HG03342 (cell line): ENCODE results near the gene IFT57.
"Not testable (repeated sequence)": the region's sequence is repeated elsewhere in the genome, so short reads cannot be mapped to it uniquely, and the experiment has no call there.

Experiments
- ATAC-seq: cut with Tn5 transposase; IDR thresholded peaks from one replicate; pipeline ENCODE4 v1.9.1; 2021; ENCODE audit warnings: mild to moderate bottlenecking, moderate library complexity; ENCODE audit not compliant: unreplicated experiment

The IFT57 gene, protein sequence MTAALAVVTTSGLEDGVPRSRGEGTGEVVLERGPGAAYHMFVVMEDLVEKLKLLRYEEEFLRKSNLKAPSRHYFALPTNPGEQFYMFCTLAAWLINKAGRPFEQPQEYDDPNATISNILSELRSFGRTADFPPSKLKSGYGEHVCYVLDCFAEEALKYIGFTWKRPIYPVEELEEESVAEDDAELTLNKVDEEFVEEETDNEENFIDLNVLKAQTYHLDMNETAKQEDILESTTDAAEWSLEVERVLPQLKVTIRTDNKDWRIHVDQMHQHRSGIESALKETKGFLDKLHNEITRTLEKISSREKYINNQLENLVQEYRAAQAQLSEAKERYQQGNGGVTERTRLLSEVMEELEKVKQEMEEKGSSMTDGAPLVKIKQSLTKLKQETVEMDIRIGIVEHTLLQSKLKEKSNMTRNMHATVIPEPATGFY

DNA sequence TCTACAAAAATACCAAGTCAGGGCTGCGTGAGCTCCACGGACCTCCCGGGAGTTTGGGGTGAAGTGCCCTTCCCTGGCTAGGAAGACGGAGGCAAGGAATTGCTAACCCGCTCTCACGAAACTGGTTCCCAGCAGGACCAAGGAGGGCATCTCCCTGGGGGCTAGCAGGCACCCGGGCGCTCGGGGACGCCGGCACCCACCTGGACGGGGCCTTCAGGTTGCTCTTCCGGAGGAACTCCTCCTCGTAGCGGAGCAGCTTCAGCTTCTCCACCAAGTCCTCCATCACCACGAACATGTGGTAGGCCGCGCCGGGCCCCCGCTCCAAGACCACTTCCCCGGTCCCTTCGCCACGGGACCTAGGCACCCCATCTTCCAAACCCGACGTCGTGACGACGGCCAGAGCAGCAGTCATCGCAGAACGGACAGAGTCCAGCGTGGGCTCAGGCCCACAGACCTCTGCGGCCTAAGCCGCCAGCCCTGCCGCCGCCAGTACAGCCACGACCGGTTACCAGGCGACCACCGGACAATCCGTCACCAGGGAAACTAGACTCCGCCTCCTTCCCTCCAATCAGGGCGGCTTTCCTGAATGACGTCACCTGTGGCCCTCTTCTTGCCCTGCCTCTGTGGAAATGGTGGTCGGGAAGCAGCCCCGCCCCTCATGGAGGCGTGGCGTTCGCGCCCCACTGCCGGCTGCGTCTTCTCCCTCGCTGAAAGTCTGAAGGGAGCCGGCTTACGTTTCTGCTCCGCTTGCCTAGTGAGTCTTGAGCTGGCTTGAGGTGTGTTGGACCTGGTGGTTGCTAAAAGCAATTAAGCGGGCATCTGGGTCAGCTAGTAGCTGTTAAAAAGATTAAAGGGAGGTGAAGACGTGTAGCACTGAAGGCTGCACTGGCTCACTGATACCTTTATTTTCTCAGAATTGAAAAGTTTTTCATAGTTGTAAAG lies at the start of gene IFT57:
TSS of gene IFT57 (minus strand) at position 514 of the 942 bp plus-strand sequence. CDS start at position 412, 102 bp downstream.
- ATAC-seq = peak; percentile 94

DNA sequence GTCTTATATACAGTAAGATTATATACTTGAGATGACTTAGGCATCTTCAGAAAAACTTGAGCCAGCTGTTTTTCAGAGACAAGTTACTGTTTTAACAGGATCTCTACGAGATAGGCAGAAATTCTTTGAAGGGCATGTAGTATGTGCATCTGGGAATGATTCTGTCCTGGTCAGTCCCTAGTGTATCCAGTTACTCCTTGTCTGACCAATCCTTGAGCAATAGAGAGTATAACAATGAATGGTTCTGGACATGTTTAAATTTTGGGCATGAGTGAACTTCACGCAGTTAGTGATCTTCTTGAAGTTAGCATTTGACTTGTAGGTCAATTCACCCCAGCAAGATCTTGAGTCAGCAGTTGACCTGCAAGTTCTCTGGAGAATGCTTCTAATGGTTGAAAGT lies 49.4 kb upstream of the IFT57 start:
- ATAC-seq = no peak

DNA sequence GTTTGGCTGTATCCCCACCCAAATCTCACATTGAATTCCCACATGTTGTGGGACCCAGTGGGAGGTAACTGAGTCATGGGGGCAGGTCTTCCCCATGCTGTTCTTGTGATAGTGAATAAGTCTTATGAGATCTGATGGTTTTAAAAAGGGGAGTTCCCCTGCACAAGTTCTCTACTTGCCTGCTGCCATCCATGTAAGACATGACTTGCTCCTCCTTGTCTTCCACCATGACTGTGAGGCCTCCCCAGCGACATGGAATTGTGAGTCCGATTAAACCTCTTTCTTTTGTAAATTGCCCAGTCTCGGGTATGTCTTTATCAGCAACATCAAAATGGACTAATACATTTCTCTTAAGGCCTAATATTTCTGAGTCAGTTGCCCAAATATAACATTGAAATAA lies 46.0 kb upstream of the IFT57 start:
- not testable (repeated sequence) for ATAC-seq

DNA sequence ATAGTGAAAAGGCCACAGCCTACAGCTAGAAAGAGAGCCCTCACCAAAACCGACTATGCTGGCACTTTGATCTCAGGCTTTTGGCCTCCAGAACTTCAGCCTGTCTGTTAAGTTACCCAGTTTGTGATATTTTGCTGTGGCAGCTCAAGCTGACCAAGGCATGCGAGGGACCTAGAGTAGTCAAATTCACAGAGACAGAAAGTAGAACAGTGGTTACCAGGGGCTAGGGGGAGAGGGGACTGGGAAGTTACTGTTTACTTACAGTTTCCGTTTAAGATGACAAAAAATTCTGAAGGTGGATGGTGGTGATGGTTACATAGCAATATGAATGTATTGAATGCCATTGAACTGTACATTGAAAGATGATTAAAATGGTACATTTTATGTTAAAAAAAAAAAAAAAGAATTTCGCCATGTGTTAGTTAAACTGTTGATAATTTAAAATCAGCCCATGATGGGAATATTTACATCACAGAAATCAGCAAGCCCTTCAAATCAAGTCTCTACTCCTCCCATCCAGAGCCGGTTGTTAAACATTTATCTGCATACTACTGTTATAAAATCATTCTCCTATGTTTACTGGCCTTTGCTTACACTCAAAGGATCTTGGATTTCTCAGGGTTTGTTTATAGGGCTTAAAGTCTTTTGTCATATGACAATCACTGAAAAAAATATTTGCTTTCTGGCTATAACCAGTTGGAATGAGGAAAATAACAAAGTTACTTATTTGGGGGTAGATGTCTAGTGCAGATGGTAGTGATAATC lies 42.5 kb upstream of the IFT57 start:
- not testable (repeated sequence) for ATAC-seq

DNA sequence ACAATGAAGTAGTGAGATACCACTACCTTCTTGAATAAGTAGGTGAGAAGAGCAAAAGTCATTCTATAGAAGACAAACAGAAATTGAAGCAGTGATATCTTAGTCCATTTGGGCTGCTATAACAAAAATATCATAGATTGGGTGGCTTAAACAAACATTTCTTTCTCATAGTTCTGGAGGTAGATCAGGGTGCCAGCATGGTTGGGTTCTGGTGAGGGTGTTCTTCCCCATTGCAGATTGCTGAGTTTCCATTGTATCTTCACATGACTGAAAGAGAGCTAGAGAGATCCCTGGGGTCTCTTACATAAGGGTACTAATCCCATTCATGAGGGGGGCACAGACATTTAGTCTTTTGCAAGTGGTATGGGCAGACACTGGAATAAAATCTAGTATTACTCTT lies 32.9 kb upstream of the IFT57 start:
- no peak for ATAC-seq

DNA sequence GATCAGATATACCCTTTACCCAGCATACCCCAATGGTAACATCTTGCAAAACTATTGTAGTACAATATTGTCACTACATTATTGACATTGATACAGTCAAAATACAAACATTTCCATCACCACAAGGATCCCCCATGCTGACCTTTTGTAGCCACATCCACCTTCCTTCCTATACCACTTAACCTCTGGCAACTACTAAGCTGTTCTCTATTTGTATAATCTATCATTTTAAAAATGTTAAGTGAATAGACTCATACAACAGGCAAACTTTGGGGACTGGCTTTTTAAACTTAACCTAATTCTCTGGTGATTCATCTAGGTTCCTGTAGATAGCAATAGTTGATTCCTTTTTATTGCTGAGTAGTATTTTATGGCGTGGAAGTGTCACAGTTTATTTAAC lies 29.6 kb upstream of the IFT57 start:
- no peak for ATAC-seq

DNA sequence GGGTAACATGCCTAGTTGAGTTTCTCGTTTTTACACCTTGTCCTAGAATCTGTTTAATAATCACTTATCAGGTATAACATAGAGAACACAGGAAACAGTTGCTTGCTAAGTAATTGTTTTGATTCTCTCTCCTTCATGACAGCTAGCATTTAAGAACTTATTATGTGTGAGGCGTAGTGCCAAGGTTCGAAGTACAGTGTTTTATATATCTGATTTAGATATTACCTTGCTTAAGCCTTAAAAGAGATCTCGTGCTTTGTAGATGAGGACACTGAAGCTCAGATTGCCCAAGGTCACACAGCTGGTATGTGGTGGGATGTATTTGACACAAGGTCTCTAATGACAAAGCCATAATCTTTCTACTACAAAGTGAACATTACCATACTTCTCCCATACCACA lies 29.0 kb upstream of the IFT57 start:
- no peak for ATAC-seq

DNA sequence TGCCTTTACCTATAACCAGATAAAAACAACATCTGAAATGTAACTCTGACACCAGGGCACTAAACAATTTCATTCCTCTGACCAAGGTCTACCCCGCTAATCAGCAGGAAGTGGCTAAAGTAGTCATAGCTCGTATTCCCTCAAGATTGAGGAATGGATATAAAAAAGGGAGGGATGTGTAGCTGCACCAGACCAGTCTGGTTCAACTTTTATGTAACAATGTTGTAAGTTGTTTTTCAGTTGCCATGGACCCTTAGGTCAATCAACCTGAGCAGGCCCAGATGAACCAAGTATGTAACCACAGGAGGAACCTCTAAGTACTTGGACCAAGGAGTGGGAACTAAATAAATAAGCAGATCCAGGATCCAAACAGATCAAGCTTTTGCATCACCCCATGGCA lies 28.4 kb upstream of the IFT57 start:
- no peak for ATAC-seq

DNA sequence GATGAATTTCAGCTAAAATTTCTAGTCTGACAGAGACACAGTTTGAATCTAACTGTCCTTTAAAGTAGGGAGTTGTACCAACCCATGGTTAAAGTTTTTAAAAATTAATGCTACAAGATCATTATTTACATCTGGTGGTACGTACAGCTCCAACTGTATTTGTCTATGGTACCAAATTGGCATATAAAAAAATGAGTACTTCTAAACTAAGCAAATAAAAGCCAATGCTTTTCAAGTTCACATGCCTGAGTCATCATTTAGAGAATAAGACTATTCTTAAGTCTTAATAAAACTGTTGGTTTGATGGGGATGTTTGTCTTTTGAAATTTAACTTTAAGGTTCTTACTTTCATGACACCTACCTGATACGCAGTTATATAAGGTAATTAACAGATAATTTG lies 21.0 kb upstream of the IFT57 start:
- ATAC-seq = no peak

DNA sequence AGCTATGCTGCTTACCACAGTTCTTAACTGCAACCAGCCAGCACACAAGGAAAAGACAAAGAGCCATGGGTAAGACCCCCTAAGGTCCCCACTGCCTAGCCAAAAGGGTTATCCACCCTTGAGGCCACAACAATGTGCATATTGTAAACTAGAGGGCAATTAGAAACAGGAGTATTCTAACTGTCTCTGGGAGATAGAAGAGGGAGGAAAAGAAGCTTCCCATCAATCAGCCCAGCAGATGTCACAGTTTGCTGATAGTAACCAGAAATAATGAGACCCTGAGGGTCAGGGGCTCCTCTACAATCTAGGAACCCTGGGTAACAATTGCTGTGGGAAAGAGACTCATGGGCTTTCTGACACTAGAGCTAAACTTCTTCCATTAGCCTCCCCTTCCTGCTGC lies 20.6 kb upstream of the IFT57 start:
- ATAC-seq = no peak

DNA sequence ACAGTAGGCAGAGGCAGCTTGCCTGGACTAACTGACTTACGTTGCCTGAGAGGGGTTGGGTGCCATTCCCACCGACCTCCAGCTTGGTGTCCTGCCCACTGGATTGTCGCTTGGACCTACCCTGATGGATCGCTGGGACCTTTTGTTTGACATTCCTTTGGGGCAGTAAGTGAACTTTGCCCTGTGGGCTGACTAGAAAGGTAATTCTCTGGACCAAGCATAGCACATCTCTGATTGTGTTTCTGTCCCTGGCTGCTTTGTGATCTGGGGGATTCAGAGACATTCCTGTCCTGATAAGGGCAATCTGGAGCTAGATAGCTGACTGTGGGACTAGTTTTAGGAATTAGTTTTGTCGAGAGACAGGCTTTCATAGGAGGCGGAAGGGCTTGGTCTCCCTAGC lies 19.5 kb upstream of the IFT57 start:
- ATAC-seq = no peak

DNA sequence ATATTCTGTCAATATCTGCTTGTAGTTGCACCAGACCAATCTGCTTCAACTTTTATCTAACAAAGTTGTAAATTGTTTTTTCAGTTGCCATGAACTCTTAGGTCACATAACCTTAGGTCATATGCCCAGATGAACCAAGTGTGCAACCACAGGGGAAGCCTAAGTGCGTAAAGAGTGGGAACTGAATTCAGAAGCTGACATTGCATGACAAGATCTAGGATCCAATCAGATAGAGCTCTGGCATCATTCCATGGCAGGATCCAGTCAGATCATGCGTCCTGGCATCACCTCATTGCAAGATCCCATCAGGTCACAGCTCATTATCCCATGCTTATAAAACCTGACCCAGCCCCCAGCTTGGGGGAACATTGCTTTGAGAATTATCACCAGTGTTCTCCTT lies 18.9 kb upstream of the IFT57 start:
- no peak for ATAC-seq

DNA sequence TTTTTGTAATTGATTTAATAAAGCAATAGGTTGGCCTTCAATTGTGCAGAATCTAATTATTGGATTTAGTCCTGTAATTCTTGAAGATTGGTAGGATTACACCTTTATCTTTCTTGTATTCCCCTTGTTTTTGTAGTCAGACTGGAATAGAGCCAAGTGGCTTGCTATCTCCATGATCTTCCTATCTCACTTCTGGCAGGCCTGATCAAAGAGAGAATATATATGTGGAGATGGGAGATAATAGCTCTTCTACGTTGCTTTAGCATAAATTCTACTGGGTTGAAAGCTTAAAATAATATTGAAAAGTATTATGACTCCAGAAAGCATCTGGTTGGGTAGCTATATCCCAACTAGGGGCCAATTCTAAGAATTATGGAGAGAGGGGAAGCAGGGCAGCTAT lies 16.9 kb upstream of the IFT57 start:
- ATAC-seq = no peak

DNA sequence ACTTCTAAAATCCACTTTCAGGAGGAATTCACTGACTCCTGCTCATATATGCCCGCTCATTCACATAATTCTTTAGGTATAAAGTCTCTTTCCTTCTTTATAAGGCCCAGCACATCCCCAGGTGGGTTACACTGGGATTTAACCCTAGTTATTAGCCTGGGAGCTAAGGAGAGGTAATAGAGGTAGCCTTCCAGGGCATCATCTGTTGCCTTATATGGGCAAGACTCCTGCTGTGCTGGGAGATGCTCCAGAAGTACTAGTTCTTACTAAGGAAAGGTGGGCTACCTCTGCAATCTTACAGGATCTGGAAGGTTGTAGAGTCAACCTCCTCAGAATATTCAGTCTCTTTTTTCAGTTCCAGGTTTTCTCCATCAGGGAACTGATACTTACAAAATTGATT lies 13.1 kb upstream of the IFT57 start:
- ATAC-seq = no peak

DNA sequence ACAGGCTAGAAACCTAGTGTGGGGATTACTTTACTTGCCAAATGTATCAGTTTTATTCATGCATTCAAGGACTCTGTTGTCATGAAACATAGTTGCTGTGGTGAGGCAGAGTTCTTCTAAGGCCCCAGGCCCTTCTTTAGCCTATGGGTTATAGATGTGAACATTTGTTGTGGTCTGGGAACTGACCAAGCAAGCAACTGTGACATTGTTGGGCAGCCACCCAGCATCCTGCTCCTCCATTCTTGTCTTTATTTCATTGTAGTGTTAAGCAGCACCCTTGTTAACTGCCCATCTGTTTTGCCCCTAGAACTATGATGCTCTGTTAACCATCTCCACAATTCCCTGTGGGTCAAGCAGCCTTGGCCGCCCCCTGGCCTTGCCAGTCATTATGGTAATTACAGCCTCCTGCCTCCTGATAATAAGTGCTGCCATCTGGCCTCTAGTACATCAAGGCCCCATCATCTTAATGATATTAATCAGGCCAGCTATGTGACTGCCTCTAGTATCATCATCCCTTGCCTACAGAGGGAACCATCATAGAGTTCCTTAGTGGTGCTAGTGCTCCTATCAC lies 12.2 kb upstream of the IFT57 start:
- ATAC-seq = no peak

DNA sequence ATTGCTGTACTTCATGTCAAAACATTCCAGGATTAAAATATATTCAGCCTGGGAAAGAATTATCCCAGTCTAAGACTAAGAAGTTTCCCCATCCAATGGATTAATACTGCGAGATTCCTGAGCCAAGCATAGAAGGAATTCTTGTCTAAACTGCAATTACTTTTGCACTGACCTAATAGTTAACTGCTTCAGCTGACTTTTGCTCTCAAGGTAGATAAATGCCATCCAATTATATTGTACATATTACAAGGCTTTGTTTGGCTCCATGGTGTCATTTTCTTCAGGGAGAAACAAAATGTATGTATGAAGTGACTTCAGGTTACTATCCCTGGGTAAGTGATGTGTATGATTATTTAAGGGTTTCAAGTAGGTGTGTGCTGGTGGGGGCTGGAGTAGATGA lies 6.1 kb upstream of the IFT57 start:
- no peak for ATAC-seq

DNA sequence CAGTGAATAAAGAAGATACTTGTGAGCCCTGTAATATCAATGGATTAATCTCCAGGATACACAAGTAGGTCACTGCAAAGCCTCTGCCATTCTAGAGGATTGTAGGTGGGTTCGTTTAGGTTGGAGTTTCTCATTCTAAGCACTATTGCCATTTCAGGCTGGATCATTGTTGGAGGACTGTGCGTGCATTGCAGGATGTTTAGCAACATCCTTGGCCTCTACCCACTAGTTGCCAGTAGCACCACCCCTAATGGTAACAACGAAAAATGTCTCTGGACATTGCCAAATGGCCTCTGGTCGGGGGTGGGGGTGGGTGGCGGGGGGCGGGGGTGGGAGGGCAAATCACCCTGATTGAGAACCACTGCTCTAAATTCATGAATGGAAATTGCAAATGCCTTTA lies 4.9 kb upstream of the IFT57 start:
- ATAC-seq = no peak

DNA sequence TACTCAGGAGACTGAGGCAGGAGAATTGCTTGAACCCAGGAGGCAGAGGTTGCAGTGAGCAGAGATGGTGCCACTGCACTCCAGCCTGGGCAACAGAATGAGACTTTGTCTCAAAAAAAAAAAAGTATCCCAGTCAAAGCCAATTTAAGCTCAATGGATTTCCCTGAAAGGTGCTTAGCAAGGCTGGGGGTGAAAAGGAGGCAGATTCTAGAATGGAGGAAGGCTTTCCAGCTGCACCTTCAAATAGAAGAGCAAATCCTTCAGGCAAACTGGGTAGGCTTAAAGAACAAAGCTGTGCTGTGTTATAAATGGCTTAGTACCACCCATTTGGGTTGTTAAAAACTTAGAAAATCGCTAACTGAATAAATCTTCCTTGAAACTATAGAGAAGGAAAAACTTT lies 3.0 kb upstream of the IFT57 start:
- ATAC-seq = no peak

DNA sequence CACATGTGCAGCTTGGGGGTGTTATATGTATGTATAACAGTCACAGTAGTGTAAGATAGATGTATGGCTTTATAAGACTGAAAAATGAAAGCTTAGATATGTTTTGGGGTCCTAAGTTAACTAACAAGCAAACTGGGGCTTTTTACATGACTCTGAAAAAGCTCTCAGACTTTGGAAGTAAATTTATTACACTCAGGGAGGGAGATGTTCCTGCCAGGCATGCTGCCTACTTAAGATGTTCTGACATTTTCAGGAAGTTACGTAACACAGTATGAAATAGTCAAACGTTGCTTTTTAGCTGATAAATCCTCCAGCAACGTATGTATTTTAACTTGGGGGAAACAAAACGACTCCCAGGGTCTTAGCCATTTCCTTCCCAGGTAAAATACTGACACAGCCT lies 1.7 kb upstream of the IFT57 start:
- no peak for ATAC-seq

DNA sequence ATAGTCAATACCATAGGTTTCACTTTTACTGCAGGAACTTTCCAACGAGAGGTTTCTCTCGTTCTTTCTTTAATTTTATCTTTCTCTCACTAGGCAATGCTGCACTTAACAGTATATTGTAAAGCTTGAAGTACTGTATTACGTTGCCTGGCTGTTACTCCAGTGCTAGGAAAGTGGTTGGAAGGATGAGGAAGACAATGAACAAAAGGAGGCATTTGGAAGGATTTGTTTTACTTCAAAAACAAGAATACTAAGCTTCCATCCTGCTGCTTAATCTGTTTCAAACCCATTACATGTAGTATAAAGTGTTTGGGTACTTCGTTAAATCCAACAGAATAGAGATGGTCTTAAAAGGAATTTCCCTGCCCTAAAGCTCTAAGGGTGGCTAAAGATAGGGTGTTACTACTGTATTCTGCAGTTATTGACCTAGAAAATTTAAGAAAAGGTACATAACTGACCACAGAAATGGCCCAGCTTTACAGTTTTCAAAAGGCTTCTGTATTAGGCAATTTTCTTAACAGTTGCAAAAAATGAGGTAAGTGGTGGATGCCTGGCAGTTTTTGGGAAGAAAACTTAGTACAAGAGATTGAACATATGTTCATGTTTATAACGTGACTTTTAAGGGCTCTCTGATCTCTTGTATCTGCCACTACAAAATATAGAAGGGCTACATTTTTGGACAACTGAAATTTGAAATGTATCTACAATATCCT lies 785 bp upstream of the IFT57 start:
- ATAC-seq = no peak
